Measurements from ENCODE around the gene DNTT.
"Not testable (repeated sequence)": the region's sequence is repeated elsewhere in the genome, so short reads cannot be mapped to it uniquely, and the experiment has no call there.

Gene DNTT

DNA sequence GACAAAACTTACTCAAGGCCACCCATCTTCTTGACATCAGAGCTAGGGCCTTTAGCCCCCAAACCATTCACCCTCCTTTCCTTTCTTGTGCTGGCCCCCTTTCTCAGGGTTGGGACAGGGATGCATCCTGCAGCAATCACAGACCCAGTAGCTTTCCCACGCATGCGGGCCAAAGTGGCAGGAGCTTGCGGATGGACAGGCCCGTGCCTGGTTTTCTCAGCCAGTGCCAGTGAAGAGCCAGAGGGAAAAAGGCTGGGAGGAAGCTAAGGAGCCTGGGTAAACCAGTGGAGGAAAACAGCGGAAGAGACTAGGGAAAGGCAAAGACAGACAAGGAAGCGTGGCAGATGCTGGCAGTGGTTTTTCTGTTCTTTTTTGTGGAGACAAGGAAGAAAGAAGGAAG is 27.8 kb upstream of the DNTT start:
- no peak for DNase-seq (ENCODE audit: low read depth, low spot score)

DNA sequence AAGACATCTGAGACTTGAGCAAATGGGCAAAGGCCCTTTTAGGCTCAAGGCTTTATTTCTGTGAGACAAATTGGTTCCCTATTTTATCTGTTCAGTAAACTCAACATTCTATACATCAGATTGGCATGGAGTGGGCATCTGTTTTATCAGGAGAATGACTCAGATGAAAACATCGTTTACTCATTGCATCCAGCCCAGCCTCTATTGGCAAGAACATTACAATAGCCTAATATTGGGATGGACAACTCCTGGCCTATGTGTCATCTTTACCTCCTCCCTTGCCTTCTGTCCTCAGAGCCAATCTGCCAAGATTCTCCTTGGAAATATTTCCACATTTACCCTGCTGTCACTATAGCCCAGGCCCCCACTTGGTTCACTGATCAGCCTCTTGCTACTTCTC is 27.4 kb upstream of the DNTT start:
- no peak for DNase-seq (ENCODE audit: low read depth, low spot score)

DNA sequence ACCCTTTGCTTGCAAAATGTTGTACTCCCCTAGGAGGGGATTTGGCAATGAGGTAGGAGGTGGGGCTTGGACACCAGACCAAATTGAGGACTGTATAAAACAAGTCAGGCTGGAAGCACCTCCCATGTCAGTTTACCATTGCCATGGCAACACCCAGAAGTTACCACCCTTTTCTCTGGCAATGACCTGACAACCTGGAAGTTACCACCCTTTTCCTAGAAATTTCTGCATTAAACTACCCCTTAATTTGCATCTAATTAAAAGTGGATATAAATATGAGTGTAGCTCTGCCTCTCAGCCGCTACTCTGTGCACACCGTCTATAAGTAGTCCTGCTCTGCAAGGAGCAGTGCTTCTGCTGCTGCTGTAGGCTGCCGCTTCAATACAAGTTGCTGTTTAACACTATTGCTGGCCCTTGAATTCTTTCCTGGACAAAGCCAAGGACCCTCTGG is 25.0 kb upstream of the DNTT start:
- no peak for DNase-seq (ENCODE audit: low read depth, low spot score)

DNA sequence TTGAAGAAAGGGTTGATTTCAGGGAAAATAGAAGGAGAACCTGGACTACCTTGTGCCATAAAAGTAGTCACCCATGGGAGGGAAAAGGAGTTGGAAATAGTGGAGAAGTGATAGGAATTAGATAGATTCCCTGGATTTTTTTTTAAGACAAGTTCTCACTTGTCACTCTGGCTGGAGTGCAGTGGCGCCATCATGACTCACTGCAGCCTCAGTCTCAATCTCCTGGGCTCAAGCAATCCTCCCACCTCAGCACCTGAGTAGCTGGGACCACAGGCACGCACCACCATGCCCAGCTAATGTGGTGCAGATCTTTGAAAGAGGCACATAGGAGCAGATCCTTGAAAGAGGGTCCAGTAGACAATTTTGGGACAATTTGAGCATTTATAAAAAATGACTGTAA is 23.4 kb upstream of the DNTT start:
- no peak for DNase-seq (ENCODE audit: low read depth, low spot score)

DNA sequence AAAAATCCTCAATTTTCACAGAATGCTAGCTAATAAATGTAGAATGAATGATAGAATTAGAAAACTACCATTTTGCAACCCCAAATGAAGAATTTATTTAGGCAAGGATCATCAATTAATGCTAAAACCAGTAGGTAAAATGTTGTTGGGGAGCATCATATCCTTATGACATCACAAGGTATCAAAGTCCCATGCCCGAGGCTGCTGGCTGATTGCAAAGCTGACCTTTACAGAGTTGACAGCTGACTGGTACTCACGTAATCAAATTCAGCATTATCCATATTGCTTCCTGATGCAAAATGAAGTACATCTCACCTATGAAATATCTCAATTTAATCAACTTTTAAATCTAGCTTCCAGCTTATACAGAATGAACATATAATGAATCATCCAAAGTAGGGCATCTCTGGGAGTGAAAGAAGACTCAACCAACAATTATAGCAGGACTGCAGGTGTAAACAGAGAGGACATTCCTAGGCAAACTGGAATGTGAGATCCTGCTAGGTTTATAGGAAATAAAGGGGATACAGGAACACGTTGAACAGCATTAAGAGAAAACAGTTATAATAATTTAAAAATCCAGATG is 22.7 kb upstream of the DNTT start:
- DNase-seq (ENCODE audit: low read depth, low spot score), result no peak

DNA sequence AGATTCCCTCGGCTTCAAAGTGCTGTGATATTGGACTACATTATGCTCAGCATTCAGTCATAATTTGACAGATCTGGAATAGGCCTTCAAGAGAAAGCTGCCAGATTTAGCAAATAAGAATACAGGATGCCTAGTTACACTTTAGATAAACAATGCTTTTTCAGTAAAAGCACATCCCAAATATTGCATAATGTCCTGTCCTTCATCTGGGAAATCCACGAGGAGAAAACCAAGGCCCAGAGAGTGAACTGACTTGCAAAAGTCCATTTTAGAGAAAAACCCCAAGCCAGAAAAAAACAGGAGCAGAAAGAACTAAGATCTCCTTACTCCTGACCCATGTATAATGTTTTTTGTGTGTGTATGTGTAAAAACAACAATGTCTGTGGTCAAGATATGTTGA is 20.9 kb upstream of the DNTT start:
- DNase-seq (ENCODE audit: low read depth, low spot score), result no peak

DNA sequence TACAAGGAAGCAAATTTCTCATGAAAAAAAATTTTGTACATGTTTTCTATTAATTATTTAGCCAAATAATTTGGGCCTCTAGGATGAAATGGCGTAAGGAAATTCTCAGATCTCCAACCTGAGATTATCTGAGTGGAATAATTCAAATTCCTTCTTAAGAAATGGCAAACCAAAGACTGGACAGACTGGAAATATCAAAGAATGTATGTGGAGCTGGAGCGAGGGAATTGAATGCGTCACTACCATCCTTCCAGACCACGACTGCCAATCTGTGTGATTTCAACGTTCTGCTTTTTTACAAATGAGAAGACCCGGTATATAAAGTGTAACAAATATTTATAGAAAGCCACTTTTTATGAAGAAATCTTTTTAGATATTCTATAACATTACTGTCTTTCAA is 20.5 kb upstream of the DNTT start:
- DNase-seq (ENCODE audit: low read depth, low spot score), result no peak

DNA sequence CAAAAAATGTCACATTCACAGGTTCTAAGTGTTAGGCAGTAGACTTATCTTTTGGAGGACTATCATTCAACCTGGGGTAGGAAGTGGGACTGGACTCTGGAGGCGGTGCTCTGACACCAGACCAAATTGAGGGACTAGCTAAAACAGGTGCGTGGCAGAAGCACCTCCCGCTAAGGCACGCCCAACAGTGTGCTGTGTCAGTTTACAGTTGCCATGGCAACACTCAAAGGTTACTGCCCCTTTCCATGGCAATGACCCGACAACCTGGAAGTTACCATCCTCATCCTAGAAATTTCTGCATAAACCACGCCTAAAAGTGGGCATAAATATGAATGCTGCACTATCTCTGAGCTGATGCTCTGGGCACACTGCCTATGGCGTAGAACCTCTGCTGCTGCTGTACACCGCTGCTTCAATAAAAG is 18.9 kb upstream of the DNTT start:
- DNase-seq (ENCODE audit: low read depth, low spot score), result no peak

DNA sequence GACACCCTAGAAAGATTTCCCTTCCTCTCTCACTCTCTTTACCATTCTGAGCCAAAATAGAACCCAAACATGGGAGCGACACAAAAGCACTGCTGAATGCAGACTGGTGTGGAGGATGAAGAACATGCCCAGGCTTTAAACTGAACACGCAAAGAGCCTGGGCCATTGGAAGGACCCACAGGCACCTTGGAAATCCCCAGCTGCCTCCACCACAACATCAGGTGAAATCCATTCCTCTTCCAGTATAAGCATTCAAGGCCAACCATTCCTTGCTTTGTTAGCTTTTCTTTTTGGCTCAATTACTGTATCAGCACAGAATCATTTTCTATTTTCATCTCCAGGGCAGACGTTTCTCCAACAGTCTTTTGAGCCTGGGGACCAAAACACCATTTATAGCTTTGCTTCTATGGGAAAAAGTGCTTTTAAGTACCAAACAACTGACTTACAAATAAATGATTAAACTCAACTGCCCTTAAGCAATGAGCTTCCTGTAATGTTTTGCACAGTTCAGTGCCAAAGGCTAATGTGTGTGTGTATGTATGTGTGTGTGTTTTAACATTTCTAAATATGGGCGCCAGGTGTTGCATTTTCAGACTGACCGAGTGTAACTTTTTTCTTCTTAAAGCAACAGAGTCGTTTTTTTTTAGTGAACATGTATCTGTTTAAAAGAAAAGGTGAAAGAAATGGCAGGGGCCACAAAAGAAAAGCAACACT is 16.7 kb upstream of the DNTT start:
- DNase-seq (ENCODE audit: low read depth, low spot score), result no peak

DNA sequence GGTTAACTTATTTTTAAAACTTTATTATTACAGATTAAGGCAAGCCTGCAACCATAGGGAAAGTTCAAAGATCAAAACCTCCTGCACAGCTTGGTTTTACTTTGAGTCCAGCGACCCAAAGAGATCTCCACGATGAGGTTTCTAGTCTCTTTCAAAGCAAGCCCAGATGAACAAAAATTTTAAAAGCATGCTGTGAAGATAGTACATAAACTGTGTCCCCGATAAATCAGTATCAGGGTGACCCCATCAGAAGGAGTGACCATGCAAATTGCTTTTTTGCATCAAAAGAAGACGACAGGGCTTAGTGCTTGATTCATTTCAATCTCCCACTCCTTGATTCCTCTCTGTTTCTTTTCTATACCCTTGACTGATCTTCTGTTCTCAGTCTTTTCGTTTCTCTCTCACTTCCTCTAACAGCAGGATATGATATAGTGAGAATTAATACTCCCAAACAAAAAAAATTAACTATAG is 16.0 kb upstream of the DNTT start:
- DNase-seq (ENCODE audit: low read depth, low spot score), result no peak

DNA sequence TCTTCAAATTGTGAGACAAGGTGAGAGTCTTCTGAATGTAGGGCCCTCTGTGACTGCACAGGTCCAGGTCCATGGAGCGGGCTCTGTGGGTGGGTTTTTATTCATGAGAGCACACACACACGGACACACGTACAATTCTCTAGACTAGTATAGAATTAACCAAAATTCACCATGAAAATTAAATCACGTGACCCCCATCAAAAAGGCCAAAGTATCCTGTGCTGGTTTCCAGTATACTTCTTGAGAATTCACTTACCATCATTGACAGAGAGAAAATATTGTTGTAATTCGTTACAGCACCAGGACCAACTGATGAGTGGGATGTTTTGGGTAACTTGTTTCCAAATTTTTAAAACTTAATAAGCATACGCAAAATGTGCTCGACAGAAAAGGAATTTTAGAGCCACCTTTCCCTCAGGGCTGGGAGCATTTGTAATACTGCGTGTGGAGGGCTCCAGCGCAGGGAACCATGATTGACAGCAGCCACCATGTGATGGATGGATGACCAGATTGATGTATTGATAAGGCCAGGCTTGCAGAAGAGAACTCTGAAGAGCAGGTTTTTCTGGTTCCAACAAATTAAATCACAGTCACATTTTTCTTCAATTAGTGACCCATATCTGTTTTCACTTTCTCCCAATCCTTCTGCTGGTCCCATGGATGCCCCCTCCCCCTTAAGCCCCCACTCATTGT is 14.9 kb upstream of the DNTT start:
- no peak for DNase-seq (ENCODE audit: low read depth, low spot score)

DNA sequence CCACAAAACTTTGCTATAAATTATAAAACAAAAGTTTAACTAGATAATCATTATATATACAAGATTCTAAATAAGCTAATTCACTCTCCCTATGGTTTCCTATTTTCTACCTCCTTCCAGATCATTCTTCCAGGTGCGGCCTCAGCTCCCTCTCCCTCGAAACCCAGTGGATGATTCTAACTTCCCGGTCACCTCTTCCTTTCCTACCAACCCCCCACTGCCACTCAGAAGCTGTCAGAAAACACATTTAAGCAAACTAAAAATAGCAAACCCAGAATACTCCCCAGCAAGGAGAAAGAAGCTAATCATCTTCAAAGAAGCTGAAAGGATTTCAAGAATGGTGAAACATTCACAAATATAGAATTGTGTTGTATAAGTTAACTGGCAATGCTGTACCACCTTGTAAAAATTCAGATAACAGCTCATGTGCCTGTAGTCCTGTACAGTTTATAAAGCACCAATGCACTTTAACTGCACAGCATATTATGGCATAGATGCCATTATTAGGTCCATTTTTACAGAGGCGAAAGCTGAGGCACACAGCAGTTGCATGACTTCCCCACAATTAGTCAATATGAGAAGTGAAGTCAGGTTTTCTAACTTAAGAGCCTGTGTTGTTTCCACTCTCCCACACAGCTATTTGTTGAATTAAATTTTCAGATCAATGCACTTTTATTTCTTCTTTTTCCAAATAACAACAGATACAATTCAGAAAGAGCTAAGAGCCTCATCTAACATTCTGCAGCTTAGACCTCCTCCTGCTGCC is 13.7 kb upstream of the DNTT start:
- DNase-seq (ENCODE audit: low read depth, low spot score), result no peak

DNA sequence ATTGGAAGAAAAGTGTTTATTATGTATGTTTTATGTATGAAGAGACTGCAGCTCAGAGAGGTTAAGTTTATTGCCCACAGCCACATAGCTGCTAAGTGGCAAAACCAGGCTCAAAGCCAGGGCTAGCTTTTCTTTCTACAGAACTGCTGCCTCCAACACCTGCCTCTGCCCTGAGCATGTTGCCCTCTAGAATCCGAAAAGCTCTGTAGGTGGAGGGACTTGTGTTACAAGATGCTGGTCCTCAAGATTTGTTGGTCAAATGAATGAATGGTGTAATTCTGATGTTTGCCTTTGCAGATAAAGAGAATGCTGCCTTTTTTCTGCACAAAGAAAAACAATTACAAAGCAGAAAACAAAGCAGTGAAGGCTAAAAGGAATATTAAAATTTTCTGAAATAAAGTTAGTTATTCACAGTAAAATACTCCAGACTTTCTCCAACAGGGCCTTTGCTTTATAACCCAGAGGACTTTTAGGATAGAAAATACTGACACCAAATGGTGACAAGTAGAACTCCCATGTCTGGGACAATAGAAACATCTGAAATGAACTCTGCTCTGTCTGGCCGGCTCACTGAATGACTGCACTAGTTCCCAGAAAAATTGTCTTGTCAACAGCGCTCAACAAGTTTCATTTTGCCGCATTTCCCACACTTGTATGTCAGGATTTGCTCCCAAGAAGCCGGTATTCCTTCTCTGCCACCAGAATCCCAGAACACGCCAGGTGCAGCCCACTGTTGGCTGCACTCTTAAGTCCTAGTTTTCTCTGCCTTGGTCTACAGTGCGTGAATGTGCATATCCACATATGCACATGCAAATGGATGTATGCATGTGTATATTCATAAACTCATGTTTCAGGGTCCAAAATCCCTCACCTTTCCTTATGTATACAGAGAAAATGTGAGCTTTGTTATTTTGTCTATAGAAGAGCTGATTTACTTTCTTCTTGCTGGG is 11.0 kb upstream of the DNTT start:
- peak; percentile 10 for DNase-seq (ENCODE audit: low read depth, low spot score)

DNA sequence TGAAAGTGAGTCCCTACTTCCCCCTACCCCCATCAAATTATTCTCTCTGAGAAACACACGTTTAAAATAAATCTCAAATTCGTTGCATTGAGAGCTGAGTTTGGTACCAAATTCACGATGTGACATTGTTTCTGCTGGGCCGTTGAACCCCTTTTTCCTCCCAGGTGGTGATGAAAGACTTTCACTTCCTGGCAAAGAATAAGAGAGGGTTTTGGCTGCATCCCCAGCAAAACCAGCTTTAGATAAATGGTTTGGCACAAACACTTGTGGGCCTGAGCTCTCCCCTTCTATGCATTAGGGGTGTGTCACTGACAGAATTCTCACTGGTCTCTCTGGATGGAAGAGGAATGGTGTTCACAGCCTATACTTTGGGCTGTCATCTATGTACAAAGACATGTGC is 8.8 kb upstream of the DNTT start:
- no peak for DNase-seq (ENCODE audit: low read depth, low spot score)

DNA sequence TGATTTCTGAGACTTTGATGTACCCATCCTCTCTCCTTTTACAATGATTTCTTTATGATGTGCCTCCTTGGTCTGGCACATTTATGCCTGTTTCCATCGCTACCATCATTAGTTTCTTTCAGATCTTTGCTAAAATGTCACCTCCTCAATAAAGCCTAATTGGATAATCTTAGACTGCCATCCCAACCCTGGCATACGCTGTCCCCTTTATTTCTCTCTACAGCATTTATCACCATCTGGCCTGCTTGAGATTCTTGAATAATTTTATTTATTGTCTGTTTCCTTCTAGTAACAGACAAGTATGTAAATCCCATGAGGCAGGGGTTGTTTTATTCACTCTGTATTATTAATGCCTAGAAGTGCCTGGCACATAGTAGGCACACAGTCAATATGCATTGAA is 6.7 kb upstream of the DNTT start:
- no peak for DNase-seq (ENCODE audit: low read depth, low spot score)

DNA sequence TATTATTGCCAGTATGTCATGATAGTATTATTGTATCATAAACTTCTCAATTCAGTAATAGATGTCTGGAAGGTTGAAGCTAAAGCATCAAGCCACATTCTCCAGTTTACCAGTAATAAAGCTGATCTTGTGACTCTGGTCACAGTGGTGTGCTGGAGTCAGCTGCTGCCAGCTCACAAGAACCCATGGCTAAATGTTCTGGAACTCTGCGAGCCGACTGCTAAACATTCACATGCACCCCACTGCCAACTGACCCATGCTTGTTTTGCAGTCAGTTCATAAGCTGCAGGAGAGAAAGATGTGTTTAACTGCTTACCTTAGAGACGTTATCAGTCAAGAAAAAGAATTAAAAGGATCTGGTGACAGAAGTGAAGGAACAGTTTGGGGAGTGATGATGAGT is 5.9 kb upstream of the DNTT start:
- DNase-seq (ENCODE audit: low read depth, low spot score), result no peak

DNA sequence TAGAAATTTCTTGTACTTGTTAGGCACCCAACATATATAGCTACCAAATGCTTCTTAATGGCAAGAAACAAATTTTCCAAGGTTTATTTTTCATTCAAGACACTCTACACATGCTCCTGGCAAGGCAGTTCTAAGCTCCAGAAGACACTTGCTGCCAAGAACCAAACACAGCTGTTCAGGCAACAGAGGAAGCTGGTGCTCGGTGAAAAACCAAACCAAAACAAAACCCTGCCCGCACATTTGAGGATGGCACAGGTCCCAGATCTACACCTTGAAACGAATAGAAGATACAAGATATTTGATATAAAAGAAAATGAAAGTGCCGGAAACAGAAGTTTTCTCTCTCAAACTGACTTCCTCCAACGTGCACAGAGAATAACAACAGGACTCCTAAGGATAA is 4.9 kb upstream of the DNTT start:
- no peak for DNase-seq (ENCODE audit: low read depth, low spot score)

DNA sequence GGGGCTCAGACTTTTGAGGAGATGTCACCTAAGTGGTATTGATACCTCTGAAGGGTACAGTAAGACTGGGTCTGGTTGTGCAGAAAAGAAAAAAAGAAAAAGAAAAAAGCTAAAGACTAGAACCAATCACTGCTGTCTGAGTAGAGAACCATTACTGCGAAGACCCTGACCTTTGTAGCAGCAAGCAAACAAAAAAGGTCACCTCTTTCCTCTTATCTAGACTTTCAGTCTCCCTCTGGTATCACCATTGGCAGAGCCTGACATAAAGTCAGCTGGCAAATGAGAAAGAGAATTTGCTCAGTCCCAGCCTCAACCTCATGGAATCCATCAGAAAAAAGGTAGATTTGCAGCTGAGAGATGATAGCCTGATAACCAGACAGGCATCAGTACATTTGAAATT is 2.6 kb upstream of the DNTT start:
- no peak for DNase-seq (ENCODE audit: low read depth, low spot score)

DNA sequence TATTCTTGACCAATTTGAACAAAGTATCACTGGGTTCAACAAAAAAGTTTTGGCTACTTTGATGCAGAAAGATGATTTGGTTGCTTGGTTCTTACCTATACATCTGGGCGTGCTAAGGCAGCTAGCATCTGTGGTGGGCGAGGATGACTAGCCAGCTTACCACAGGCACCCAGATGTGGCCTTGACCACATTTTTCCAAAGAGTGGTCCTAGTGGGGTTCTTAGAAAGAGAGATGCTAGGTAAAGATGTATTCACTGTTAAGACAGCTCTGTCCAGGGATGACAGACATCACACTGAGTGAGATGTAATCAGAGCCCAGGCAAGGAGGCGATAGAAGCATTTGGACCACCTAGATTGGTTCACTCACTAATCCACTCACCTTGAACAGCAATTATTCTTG is 785 bp downstream of the DNTT start:
- no peak for DNase-seq (ENCODE audit: low read depth, low spot score)

DNA sequence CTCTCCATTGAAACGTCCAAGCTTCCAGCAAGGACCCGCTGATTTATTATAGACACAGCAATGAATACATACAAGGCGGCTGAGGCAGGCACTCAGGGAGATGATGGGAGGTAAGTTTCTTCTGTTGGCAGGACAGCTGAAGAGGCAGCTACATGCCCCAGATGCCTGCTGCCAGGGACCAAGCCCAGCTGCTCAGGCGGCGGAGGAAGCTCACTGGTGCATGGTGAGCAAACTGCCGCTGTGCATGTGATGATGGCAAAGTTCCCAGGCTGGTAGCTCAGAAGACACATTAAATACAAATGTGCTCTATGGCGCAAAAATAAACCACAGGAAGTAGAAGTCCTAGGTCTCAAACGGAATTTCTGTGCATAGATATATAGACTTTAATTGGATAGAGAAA is 2.3 kb downstream of the DNTT start:
- DNase-seq (ENCODE audit: low read depth, low spot score), result no peak

DNA sequence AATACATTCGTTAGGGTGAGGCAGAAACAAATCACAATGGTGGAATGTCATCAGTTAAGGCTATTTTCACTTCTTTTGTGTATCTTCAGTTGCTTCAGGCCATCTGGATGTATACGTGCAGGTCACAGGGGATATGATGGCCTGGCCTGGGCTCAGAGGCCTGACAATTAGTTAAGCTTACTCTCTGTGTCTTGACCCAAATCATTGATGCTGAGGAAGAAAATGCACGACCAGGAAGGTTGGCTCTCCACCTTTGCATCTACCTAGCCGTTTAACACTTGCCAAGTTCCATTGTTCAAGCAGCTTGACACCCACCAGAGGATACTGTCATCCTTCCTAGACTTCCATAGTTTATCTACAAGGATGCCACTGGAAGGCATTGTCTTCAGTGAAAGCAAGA is 4.6 kb downstream of the DNTT start:
- not testable (repeated sequence) for DNase-seq (ENCODE audit: low read depth, low spot score)
